ENCODE measurements around the gene KIF16B. TPM values are rescaled to one million over a fixed set of nuclear protein-coding genes. Genes with fewer than 3 reads are reported as not detected.

Gene KIF16B
- total RNA-seq, 6 experiments from 2014 or later: 0.31 to 3.4 (median 3.2) TPM

DNA sequence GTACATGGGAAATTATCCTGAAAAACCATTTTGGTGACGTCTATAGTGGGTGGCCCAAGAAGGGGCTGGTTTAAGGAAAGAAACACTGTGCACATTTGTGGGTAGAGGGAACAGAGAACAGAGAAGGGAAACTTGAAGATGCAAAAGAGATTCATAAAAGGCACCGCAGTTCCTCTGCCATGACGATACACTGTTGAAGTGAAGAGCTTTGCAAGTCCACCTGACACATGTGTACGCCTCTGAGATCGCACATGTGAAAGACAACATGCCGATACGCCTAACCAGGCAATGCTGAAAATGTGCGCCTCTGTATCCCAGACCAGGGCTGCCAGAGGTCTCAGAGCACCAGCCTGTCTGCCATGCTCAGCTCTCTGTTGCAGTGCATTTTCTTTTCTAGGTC lies 180.9 kb downstream of the KIF16B start:
- Mint-ChIP-seq H3K4me1 (ENCODE audit: low read depth) (no peaks in the 10 kb centered on the region), H3K4me3 (no peak overlapping the region), H3K9me3 (peaks cover 19% of the 10 kb centered on the region), H3K27me3 (ENCODE audit: insufficient read depth) (no peaks in the 10 kb centered on the region), H3K27ac (no peak overlapping the region), H3K36me3 (ENCODE audit: low read depth) (no peaks in the 10 kb centered on the region)
- TF ChIP-seq, protein P1, sequence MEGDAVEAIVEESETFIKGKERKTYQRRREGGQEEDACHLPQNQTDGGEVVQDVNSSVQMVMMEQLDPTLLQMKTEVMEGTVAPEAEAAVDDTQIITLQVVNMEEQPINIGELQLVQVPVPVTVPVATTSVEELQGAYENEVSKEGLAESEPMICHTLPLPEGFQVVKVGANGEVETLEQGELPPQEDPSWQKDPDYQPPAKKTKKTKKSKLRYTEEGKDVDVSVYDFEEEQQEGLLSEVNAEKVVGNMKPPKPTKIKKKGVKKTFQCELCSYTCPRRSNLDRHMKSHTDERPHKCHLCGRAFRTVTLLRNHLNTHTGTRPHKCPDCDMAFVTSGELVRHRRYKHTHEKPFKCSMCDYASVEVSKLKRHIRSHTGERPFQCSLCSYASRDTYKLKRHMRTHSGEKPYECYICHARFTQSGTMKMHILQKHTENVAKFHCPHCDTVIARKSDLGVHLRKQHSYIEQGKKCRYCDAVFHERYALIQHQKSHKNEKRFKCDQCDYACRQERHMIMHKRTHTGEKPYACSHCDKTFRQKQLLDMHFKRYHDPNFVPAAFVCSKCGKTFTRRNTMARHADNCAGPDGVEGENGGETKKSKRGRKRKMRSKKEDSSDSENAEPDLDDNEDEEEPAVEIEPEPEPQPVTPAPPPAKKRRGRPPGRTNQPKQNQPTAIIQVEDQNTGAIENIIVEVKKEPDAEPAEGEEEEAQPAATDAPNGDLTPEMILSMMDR (IDR thresholded peaks at IDR 0.05): no peak
- no peak for DNase-seq

DNA sequence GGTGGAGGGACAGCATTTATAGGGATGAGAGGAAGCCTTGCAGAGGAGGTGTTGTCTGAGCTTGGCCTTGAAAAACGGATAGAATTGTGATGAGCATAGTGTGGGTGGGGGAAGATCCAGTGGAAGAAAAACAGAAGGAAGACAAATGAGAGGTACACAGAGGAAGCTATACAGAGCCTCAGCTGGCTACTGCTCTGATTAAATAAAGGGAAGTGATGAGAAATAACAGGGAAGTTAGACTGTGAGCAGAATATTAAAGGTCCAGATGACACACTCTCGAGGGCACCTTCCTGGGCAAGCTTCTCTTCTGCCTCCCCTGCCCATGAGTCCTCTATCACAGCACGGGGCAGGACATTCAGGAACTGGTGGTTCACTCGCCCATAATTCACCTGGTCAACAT lies 182.3 kb downstream of the KIF16B start:
- H3K9me3 Mint-ChIP-seq: peaks cover 19% of the 10 kb centered on the region
- no peaks in the 10 kb centered on the region for H3K4me1 Mint-ChIP-seq (ENCODE audit: low read depth)
- TF ChIP-seq, protein P1 (IDR thresholded peaks at IDR 0.05): no peak
- no peak overlapping the region for H3K4me3 Mint-ChIP-seq
- H3K27me3 Mint-ChIP-seq (ENCODE audit: insufficient read depth): no peaks in the 10 kb centered on the region
- DNase-seq: no peak
- no peaks in the 10 kb centered on the region for H3K36me3 Mint-ChIP-seq (ENCODE audit: low read depth)
- H3K27ac Mint-ChIP-seq: no peak overlapping the region

DNA sequence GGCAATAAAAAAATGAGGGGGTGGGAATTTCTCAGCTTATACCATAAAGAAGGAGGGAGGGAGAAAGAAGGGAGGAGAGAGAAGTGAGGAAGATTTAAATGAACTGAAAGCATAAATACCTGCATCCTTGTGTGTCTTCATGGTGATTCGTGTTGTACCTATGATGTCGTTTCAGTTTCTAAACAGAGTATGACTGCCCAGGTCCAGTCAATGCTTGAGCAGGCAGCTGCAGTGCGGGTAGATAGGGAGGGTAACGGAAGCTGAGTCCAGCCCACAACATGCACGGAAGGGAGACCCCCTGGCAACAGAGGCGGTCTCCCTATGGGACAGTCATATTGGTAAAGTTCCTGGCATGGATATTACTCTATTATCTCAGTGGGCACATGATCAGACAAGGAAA lies 184.5 kb downstream of the KIF16B start:
- TF ChIP-seq, protein P1 (IDR thresholded peaks at IDR 0.05): no peak
- Mint-ChIP-seq H3K9me3 (peaks cover 32% of the 10 kb centered on the region), H3K27ac (no peak overlapping the region), H3K4me1 (ENCODE audit: low read depth) (no peaks in the 10 kb centered on the region), H3K27me3 (ENCODE audit: insufficient read depth) (no peaks in the 10 kb centered on the region), H3K4me3 (no peak overlapping the region), H3K36me3 (ENCODE audit: low read depth) (no peaks in the 10 kb centered on the region)
- no peak for DNase-seq

DNA sequence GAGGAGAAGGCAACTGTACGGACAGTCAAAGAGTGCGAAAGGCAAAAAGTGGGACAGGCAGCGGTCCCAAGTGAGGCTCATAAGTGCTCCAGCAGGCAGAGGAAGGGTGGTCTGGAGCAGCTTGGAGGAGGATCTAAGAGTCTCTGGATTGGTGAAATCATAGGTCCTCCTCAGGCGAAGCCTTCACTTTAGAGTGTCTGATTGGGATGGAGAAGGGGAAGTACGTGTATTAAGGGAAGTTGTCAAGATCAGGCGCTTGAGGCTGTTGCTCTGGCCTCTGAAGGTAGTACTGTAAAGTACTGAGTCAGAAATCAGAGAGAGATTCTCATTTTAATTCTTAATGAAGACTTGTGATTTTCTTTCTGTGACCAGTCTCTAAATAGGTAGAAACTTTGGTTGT lies 185.6 kb downstream of the KIF16B start:
- Mint-ChIP-seq H3K9me3 (peaks cover 31% of the 10 kb centered on the region), H3K27ac (no peak overlapping the region), H3K27me3 (ENCODE audit: insufficient read depth) (no peaks in the 10 kb centered on the region), H3K36me3 (ENCODE audit: low read depth) (no peaks in the 10 kb centered on the region), H3K4me3 (no peak overlapping the region), H3K4me1 (ENCODE audit: low read depth) (no peaks in the 10 kb centered on the region)
- TF ChIP-seq, protein P1 (IDR thresholded peaks at IDR 0.05): no peak
- no peak for DNase-seq

DNA sequence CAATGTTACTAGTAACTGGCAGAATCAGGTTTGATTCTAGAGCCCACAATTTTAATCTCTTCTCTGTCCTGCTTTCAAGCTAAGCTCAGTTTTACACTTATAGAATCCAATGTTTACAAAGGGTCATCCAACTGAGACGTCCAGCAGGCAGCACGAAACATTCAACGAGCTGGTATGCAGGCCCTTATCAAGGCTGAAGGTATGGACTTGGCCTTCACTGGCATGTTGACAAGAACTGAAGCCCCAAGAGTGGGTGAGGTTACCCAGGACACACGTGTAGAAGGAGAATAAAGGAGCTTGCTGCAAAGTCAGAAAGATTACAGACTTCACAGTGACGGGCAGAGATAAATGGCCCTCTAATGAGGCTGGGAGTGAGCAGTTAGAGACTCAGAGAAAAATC lies 187.4 kb downstream of the KIF16B start:
- no peak overlapping the region for H3K4me3 Mint-ChIP-seq
- peaks cover 26% of the 10 kb centered on the region for H3K9me3 Mint-ChIP-seq
- DNase-seq: no peak
- H3K27me3 Mint-ChIP-seq (ENCODE audit: insufficient read depth): no peaks in the 10 kb centered on the region
- TF ChIP-seq, protein P1 (IDR thresholded peaks at IDR 0.05): no peak
- no peaks in the 10 kb centered on the region for H3K4me1 Mint-ChIP-seq (ENCODE audit: low read depth)
- no peaks in the 10 kb centered on the region; the same call in 1 of the 2 replicates for H3K36me3 Mint-ChIP-seq (ENCODE audit: low read depth)
- no peak overlapping the region for H3K27ac Mint-ChIP-seq

DNA sequence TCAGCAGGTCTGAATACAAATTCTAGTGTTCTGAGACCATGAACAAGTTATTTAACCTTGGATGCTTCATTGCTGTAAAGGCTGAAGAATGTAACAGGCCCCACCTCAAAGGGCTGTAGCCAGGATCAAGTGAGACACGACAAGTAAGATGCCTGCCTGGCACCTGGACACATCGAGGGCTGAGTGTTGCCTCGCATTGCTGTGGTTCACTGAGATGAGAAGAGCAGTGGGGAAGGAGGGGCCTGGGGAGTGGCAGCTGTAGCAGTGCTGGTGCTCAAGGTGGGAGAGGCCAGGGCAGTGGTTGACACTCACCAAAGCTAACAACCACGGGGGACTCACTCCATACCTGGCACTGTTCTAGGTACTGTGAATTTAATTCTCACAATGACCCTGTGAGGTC lies 187.8 kb downstream of the KIF16B start:
- Mint-ChIP-seq H3K9me3 (peaks cover 26% of the 10 kb centered on the region), H3K4me1 (ENCODE audit: low read depth) (no peaks in the 10 kb centered on the region), H3K36me3 (ENCODE audit: low read depth) (no peaks in the 10 kb centered on the region; the same call in 1 of the 2 replicates), H3K27ac (no peak overlapping the region), H3K4me3 (no peak overlapping the region), H3K27me3 (ENCODE audit: insufficient read depth) (no peaks in the 10 kb centered on the region)
- TF ChIP-seq, protein P1 (IDR thresholded peaks at IDR 0.05): no peak
- no peak for DNase-seq
